Measurements from ENCODE around the gene ENOX1. TPM values are rescaled to one million over a fixed set of nuclear protein-coding genes. Genes with fewer than 3 reads are reported as not detected.

The ENOX1 gene
- polyA plus RNA-seq, 12 donors = 8.0 to 13.5 (median 10.3) TPM; not detected in 1

DNA sequence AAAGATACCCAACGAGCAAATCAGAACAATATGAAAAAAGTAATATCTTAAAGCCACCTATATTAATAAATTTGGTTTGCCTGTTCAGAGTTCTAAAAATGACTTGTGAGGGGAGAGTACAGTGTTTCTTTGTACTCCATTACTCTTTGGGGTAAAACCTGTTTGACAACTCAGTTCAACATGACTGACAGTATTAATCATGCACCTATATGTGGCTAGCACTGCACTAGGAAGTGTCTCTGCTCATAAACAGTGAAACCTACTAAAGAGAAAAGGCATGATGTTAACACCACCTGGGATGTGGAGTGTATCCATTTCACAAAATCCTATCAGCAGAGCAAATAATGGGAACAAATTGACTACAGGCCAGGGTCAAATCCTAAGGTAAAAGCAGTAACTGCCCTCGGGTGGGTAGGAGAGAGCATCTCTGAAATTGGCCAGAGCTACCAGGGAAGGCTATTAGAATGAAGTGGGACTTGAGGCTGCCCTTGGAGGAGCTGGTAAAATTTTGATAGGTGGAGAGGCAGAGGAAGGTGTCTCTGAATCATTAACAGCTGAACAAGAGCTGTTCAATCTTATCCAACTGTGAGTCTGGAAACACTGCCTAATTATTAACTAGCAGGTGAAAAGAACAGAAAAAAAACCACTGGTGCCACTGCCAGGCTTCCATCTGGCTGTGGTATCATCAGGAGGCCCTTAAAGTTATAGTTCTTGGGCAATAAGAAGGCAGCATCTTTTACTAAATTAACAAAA, 398.3 kb downstream of the ENOX1 start:
- DNase-seq = no peak

DNA sequence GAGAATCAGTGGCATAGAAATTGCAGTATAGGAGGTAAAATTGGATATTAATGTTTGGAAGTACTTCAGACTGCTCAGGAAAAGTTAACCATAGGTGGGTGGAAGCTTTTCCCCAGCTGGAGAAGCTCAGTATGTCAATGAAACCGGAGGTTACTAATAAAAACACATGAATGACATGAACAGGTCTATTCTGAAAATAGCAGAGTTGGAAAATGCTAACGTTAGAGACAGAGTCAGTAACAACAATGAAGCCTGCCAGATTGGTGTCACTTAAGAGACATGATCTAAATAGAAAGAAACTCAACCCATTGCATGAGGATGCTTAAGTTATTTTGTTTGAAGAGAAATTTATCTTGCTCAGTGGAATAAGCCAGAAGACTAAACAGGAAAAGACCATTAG, 398.9 kb downstream of the ENOX1 start:
- DNase-seq = no peak

DNA sequence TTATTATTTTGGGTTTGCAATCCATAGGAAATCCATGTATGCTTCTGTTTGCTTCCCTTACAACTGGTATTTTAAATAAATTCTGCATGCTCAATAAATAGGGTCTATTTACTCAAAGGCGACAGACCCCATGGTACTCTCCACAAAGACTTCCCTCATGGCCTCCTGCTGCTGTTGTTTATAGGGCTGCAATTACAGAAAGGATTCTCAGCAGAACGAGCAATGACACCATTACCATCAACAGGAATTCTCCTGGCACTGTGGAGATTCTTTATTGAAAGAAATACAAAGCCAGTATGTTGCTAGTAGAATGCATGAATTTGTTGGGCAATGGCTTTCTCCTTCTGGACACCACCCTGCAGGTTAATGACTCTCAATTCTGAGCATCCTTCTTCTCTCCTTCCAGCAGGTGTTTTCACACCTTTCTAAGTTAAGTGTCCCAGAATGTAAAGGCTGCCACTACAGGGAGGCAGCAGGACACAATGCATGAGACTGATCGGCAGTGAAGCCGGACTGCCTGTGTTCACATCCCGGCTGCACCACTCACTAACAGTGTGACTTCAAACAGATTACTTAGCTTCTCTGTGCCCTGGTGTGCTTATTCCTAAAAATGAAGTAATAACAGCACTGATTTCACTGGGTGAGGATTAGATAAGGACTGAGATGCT, 403.1 kb downstream of the ENOX1 start:
- DNase-seq = no peak

DNA sequence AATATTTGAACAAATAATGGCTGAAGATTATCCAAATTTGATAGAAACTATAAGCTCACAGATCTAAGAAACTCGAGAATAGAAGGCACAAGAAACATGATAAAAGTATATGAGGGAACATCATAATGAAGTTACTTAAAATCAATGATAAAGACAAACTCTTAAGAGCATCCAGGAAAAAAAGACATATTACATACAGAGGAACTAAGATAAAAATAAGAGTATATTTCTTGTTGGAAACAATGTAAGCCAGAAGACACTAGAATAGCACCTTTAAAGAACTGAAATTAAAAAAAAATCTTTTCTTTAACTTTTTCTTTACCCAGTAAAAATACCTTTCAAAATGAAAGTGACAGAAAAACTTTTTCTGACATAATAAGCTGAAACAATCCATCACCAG, 407.0 kb downstream of the ENOX1 start:
- DNase-seq = no peak

DNA sequence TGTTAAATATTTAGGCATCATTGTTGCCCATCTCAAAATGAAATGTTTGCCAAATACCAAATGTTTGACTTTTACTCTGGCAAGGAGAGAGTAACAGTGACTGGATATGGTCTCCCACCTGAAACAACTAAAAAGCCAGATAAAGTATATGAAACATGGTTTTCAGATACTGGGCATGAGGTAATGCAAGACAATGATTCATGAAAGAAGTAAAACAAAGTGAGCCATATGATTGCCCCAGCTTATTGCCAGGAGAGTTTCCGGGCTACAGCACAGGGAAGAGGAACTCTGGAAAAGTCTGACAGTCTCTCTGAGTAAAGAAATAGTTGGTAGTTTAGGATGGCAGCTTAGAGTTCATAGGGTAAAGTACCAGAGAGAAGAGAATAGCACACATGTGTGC, 408.8 kb downstream of the ENOX1 start:
- no peak for DNase-seq

DNA sequence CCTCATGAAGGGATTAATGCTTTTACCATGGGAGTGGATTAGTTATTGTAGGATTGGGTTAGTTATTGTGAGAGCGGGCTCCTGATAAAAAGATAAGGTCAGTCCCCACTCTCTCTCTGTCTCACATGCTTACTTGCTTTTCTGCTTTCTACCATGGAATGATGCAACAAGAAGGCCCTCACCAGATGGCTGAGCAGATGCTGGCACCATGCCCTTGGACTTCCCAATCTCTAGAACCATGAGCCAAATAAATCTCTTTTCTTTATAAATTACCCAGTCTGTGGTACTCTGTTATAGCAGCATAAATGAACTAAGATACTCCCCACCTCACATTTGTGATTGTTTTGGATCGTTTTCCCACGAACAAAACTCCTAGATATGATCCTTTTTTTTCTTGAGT, 409.6 kb downstream of the ENOX1 start:
- DNase-seq = no peak

DNA sequence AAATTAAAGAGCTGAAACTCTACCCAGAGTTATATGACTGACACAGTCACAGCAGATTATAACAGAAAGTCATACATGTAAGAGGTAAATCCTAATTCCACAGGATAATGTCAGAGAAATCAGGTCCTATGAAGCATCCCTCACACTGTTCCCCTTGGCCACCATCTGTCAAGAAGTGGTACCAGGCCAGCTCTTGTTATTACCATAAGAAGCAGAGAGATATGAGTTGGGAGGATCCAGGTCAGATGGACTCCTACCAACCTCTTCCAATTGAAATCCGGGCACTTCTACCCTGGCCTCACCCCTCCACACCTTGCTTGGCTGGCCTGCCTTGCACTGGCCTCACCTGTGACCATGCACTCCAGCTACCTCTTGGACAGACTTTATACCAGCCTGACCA, 410.2 kb downstream of the ENOX1 start:
- DNase-seq = no peak

DNA sequence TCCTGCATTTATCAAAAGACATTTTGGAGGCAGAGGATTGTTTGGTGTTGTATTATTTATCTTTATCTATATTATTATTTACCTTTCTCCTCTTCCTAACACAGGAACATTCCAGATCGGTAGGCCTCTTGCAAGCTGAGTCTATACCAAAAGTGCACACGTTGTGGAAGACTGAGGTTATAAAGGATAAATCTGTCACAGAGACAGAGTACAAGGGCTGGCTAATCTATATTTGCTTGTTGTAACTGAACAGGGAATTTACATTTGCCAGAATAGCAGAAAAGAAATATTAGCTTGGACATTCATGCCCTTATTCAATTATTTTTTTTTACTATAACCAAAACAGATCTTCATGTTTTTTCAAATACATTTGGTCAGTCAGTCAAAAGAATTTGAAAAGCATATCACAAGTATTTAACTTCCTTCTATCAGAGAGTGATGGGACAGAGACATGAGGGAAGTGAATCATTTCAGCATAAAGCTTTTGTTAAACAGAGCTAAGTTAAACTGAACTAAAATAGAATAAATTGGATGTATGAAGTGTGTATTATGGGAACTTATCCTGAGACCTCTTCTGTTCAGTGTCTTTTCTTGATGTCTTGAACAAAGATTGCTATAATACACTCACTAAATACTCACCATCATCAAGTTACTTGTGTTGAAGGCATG, 410.8 kb downstream of the ENOX1 start:
- no peak for DNase-seq

DNA sequence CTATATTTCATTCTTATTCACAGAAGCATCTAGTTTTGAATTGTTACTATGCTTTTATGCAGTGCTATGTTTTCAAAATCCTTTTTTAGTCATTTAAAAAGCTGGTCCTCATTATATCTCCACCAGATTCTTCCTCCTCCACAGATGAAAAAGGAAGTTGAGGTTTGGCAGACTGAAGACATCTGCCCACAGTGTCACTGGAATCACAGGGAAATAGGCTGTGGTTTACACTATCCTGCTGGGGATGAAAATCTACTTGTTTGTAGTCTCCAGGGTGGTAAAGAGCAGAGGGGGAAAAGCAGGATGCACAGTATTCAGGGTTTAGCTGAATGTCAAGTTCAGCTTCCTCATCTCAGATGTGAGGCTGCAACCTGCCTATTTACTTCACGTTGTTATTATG, 412.2 kb downstream of the ENOX1 start:
- no peak for DNase-seq

DNA sequence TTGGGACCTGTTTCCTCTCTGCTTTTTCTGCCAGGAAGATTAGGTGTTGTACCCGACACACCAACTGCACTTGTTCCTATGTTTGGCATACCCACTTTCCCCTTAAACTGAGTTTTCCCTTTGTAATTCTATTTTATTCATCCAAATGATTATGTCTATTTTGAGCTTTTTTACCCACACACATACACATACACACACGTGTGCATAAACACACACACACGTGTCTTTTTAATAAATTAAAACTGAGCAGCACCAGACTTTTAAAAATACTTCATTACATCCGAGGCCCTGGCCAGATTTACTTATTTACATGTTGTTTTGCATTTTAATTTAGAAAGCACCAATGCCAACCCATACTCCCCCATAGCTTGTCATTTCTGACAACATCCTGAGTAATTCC, 413.4 kb downstream of the ENOX1 start:
- no peak for DNase-seq

DNA sequence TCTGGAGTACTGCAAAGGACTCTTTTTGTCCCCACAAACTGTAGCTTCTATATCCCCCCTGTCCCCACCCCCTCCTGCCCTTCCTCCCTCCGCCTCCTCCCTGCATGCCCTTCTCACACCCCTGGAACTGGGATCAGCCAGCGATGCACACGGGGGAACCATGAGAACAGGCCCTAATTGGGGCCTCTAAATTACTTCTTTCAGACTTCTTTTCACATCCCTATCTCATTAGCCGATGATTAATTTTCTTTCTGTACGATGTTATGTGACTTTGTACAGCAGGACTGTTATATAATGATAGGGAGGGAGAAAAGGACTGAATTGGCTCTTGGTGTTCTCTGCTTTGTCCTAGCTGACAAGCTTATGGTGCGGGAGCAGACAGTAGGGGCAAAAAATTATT, 415.9 kb downstream of the ENOX1 start:
- no peak for DNase-seq

DNA sequence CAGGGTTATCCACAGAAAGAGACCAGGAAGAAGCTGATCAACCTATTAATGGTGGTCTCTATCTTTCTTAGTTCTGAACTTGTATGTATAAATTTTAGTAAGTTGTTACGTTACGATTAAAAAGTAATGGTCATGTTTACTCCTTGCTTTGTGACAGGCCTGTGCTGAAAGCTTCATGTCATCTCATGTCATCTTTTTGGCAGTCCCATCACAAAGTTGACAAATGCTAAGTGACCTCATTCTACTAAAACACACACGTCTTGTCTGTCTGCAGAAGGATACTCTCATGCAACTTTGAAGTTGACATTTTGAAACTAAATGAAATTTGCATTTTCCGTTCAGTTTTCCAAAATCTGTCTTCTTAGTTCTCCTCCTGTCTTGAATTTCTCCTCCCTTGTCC, 417.5 kb downstream of the ENOX1 start:
- DNase-seq = no peak

DNA sequence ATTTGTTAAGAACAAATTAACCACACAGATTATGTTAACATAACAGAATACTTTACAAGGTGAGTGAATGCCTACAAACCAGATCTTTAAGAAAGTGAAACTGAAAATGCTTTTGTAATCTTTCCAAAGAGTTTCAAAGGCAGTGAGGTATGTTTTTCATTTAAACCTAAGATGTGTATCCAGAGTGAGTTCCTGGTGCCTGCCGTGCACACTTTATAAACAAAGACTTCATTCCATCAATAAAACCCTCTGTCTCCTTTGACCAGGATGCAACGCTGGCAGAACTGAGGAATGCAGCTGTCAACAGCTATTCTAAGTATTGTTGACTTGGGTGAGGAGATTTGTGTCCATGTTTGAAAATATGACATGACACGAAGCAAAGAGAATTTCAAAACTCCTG, 418.8 kb downstream of the ENOX1 start:
- DNase-seq = no peak

DNA sequence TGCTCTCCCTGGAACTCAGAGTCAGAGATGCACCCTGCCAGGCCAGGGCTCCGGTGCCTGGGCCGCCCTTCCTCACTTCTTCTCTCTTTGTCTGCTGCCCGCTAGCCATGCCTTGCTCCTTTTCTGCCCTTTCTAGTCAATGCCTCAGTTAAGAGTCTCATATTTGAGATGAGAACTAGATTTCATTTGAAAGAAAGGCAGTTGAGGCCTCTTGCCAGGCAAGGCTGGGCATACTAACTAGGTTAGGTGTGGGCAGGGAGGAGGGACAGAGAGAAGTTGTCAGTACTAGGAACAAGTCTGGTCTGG, 421.8 kb downstream of the ENOX1 start:
- no peak for DNase-seq

DNA sequence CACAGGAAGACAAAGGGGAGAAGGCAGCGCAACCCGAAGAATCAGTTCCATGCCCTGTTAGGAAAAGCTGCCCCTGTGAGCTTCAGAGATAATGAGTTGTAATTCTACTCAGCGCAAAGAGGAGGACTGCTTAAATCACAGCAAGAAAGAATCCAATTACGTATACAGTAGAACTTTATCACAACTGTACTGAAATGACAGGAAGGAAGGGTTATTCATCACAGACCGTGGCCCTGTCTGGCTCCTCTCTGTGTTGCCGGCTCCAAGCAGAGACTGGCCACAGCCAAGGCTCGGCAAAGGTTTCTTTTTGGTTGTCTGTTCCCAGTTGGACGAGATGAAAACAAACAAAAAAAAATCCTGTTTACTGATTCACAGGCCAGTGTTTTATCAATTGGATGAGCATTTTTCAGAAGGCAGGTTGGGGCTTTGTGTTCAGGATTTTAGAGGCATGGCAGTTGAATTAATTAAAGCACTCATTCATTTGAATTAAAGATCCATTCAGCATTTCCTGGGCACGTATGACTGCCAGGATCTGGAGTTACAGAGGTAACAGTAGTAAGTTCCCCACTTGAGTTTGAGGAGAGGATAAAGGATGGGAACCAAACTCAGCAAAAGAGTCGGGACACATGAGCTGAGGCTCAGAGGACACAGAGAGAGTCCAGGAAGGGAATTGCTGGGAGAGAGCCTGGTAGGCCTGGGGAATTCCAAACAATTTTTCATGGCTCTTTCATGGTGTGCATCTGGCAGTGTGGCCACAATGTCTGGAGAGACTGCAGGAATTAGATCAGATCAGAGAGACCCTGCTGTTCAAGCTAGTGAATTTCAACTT, 422.3 kb downstream of the ENOX1 start:
- DNase-seq = peak; percentile 46

DNA sequence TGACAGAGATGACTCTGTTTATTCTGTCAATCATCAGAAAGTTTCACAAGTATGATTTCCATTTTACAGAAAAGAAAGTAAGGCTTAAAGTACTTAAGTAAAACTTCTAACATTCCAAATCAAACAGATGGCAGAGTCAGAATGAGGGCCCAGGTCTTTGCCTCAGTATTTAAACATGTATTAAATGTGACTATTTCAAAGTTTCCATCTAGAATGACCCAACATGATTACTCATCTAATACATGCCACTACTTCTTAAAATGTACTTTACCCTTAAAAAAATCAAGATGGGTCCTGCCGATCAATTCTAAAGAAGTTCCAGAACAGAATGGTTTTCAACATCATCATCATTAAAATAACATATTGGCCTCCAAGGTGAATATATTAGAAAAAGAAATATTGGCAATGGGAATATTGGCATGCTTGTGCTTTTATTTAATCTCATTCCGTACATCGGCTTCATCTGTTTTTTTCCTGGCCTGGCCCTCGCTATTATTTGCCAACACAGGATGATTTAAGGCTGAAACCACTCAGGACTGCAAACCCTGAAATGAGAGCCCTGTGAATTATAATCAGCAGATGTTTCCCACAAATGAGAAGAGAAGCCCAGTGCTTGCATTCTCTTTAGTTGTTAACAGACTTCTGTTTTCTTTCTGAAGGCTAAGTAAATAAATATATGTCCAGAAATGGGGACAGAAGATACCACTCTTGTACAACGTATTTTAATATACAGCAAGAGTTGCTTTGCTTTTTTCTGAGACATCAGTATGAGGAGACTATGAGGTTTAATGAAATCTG, 423.4 kb downstream of the ENOX1 start:
- peak; percentile 83 for DNase-seq

DNA sequence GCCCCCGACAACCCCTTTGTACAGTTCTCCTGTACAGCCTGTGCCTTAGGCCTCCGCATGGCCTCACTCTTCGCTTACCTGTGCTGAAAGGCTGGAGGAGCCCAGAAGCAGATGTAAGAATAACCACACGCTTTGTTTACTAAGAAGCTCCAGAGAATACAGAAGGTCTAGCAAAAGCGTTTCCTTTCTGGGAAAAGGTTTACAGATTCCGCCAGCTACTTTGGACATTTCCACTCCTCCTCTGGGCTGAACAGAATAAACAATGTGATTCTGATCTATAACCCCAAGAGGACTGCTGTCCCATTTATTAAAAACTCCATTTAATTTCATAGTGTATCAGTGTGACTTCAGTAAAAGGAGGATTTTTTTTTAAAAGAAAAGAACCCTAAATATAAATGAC, 424.2 kb downstream of the ENOX1 start:
- no peak for DNase-seq

DNA sequence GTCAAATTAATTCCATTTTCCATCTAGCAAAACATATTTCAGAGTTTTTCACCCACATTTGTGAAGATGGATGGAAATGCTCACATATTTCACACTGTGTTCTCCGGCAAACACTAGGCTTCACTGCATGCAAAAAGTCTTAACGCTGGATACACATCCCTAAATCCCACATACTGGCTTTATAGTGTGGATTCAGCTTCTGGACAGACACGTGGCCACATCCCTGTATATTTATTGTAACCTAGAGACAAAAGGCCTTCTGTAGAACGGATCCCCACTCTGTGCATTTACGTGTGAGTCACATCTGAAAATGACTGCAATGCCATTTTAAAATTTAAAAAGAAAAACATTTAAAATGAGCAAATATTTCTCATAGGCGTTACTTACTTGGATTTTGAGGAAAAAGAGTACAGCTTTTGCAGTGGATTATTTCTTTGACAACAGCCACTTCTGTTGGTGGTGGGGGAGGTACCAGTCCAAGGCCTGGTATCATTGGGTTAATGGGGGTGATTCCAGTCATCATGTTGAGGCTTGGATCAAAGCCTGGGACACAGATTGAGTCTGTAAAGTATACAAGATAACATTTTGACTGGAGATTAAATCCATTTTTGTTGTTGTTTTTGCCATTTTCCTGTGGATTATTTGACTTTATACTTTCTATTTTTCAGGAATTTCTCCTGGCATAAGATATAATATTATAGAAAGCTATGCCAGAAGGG, 425.7 kb downstream of the ENOX1 start:
- DNase-seq = no peak

DNA sequence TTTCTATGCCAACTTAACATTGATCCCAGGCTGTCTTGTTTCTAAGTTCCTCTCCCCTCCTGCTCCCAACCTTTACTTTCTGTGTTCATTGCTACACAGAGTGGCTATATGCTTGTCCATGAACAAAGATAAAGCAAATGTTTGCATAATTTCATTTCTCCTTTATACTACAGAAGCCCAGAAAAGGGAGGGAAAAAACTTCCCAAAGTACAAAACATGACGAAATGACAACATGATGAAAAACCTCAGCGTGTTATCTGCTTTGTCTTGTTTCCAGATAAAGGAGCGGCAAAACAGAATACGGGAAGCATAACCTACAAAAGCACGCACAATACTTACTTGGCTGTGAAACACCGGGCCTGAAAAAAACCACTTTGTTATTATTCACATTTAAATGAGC, 426.6 kb downstream of the ENOX1 start:
- DNase-seq = no peak

DNA sequence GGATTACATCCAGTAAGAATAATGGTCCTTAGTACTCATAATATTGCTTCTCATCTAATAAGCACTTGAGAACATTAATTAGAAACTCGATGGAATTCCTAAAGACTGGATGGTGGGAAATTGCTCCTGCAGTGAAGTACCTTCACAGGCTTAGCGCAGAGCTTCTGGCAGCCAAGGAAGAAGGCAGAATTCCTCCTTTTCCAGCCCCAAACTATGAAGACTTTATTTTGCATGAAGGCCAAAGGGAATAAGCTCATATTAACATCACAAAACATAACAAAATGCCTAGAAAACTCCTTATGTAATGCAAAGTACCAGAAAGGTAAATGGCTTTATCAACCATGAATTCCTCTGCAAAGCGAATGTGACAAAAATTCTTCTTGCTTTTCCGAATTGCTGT, 427.2 kb downstream of the ENOX1 start:
- DNase-seq = no peak

DNA sequence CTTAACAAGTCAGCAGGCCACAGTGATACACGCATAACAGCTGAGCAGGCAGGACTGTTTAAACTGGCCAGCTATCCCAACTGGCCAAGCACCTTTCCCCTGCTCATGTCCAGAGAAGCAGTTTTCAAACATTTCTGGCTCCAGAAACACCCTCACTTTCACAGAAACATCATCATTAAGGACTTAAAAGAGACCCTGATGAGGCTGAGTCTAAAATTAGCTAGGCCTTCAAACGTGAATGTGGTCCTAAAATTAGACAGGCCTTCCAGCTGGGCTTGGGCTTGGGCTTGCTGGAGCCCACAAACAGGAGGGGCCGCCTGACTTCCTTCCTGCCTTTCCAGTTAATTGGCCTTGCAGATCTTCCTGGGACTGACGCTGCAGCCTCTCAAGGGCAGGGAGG, 429.2 kb downstream of the ENOX1 start:
- peak; percentile 32 for DNase-seq

All from muscle of arm (tissue), 12 donors.